Gastrocnemius medialis (tissue), 4 donors: ENCODE results near the gene ZNF599. TPM values are rescaled to one million over a fixed set of nuclear protein-coding genes. Genes with fewer than 3 reads are reported as not detected.

ENCODE experiments used
- ATAC-seq, 2 donors: fragments of 150-250 bp; one replicate each; pipeline ENCODE4 v1.9.1; 2016
- DNase-seq, 2 donors: peaks; one replicate each; pipeline ENCODE4 v3.0.0-alpha.2; 2019
- H3K27ac ChIP-seq, 4 donors: fragments of 200-600 bp; sonication (generic); 1 replicate in 1 of 4; 2 replicates in 3 of 4; pipeline ENCODE4 v1.5.1; 2016 to 2018; ENCODE audit warnings: mild to moderate bottlenecking in 2 of 4, moderate library complexity in 1 of 4
- H3K27me3 ChIP-seq, 3 donors: fragments of 200-600 bp; sonication (generic) in 2 of 3; 1 replicate in 1 of 3; 2 replicates in 2 of 3; pipeline versions ENCODE4 v1.5.1 to v1.6.0; 2016 to 2019; ENCODE audit warnings: mild to moderate bottlenecking in 1 of 3, moderate library complexity in 1 of 3
- H3K36me3 ChIP-seq, 2 donors: fragments of 200-600 bp; sonication (generic) in 1 of 2; one replicate each; pipeline ENCODE4 v1.5.1; 2017 to 2018
- H3K4me1 ChIP-seq, 2 donors: fragments of 200-600 bp; sonication (generic) in 1 of 2; one replicate each; pipeline ENCODE4 v1.5.1; 2016 to 2017; ENCODE audit warnings: mild to moderate bottlenecking in 2 of 2
- H3K4me3 ChIP-seq, 4 donors: fragments of 200-600 bp; sonication (generic) in 3 of 4; 1 replicate in 1 of 4; 2 replicates in 3 of 4; pipeline ENCODE4 v1.5.1; 2016 to 2019; ENCODE audit warnings: mild to moderate bottlenecking in 2 of 4
- H3K9me3 ChIP-seq, 3 donors: fragments of 200-600 bp; sonication (generic) in 2 of 3; 1 replicate in 1 of 3; 2 replicates in 2 of 3; pipeline ENCODE4 v1.5.1; 2016 to 2019
- POLR2A ChIP-seq, 2 donors: fragments of 450-650 bp; IDR thresholded peaks; one replicate each; pipeline ENCODE4 v1.6.1; 2017; ENCODE audit warnings: antibody characterized with exemption in 2 of 2, mild to moderate bottlenecking in 2 of 2, moderate library complexity in 2 of 2
- in situ Hi-C, 4 donors: fragments of 200-750 bp; cut with MboI; loops; one replicate each; pipeline versions ENCODE4 v1.15.0 to v1.8.0; 2017; ENCODE audit warnings: low sequenced_read_pairs in 4 of 4
- intact Hi-C: fragments of 100-400 bp; cut with DNase I; formaldehyde crosslinking; loops from one replicate; pipeline ENCODE4 v1.15.1; 2023; ENCODE audit warnings: low total_unique reads
- total RNA-seq, 4 donors: library from RNA; depleted of rRNA; stranded (reverse); fragments of >200 nt; gene quantifications; one replicate each; pipeline versions ENCODE4 v1.1.0 to v1.2.3, GENCODE V29; 2016
- TF ChIP-seq, protein P1 (sequence below), 5 experiments: fragments of 450-650 bp in 3 of 5; fragments of 200-600 bp in 2 of 5; sonication (generic) in 2 of 5; IDR thresholded peaks in 4 of 5; conservative IDR thresholded peaks in 1 of 5; 1 replicate in 4 of 5; 2 replicates in 1 of 5; pipeline ENCODE4 v1.5.1; 2016 to 2019; ENCODE audit warnings: antibody characterized with exemption in 5 of 5, mild to moderate bottlenecking in 3 of 5, moderate library complexity in 3 of 5

The ZNF599 gene
- total RNA-seq, result 1 to 10 TPM; 1.2 to 6.3 (median 2.4) TPM

DNA sequence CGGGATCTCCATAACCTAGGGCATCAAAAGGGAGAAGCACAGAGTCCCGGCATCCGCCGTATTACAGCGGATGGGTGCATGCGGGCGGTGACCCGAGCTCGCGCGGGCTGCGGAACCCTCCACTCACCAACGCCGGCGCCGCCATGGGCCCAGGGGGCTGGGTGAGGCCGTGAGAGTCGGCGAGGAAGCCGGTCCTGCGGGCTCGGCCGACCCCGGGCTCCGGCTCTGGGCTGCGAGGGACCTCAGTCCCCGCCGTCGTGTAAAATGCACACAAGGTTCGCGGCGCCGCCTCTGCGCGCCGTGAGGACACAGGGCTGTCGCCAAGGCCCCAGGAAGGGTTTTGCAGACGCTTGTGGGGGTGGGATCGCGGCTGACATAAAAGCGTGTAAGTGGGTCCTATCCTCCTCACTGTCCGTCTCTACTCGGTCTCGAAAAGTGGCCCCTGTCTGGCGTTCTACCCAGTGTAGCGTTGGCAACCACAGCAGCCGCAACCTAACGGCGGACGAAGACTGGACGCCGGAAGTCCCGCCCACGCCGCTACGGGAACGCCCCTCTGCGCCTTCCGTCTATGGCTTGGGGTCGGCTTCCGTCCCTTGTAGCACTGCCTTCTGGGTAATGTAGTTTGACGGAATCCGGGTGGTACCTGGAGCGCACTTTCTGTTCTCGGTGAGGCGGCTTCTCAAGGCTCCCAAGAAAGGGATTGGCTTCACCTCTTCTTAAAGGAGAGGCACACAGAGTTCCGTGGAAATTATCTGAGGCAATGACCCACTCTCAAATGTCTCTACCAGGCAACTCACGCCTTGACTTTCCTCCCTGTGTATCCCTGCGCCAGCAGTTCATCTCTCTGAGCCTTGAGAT, at the start of gene ZNF599:
Gene ZNF599 (minus strand): TSS at position 519 of the 858 bp plus-strand sequence. CDS start 374 bp downstream, at position 145.
- peak; percentile 39 to 53 for TF ChIP-seq POLR2A (IDR thresholded peaks at IDR 0.05)
- TF ChIP-seq, protein P1, sequence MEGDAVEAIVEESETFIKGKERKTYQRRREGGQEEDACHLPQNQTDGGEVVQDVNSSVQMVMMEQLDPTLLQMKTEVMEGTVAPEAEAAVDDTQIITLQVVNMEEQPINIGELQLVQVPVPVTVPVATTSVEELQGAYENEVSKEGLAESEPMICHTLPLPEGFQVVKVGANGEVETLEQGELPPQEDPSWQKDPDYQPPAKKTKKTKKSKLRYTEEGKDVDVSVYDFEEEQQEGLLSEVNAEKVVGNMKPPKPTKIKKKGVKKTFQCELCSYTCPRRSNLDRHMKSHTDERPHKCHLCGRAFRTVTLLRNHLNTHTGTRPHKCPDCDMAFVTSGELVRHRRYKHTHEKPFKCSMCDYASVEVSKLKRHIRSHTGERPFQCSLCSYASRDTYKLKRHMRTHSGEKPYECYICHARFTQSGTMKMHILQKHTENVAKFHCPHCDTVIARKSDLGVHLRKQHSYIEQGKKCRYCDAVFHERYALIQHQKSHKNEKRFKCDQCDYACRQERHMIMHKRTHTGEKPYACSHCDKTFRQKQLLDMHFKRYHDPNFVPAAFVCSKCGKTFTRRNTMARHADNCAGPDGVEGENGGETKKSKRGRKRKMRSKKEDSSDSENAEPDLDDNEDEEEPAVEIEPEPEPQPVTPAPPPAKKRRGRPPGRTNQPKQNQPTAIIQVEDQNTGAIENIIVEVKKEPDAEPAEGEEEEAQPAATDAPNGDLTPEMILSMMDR (IDR thresholded peaks at IDR 0.05 in 4 of 5, conservative IDR thresholded peaks at IDR 0.05 in 1 of 5), result peak in 1 of 5 experiments; percentile 13
- peaks cover 0 to 3% (median 0%) of the 10 kb centered on the region in 3 donors for H3K27me3 ChIP-seq
- peaks cover 6 to 9% of the 10 kb centered on the region in 2 donors for H3K4me1 ChIP-seq
- peak within 1 kb of the TSS; percentile 72 to 97 (median 87) for H3K4me3 ChIP-seq
- H3K36me3 ChIP-seq, result peaks cover 0 to 19% of the 10 kb centered on the region in 2 donors
- intact Hi-C loops, result loop anchor here (1.0 to 2.0 kb wide), 2 partner anchors 39 to 96 kb away; partner anchors contain the start of genes SCGB2B2, ZNF181 and ZNF302
- H3K27ac ChIP-seq, result peak within 1 kb of the TSS; percentile 75 to 88 (median 82)
- no peaks in the 10 kb centered on the region for H3K9me3 ChIP-seq
- DNase-seq, result peak; percentile 85 to 89
- ATAC-seq, result peak; percentile 99
- in situ Hi-C loops, result no loop called here

DNA sequence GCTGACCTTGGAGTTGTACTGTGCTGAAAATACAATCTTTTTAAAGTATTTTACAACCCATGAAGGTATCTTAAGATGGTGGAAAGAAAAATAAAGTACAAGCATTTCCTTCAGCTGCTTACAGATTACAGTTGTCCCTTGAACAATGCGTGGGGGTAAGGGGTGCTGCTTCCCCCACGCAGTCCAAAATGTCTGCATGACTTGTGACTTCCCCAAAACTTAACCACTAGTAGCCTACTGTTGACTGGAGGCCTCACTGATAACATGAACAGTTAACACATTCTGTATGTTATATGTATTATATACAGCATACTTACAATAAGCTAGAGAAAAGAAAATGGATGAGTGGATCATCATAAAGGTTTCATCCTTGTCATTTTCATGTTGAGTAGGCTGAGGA, 45.3 kb upstream of the ZNF599 start:
- no peak overlapping the region for H3K27ac ChIP-seq
- ATAC-seq (no peak), DNase-seq (no peak)
- no peaks in the 10 kb centered on the region for H3K9me3 ChIP-seq
- in situ Hi-C loops, result no loop called here
- intact Hi-C loops, result no loop called here
- no peaks in the 10 kb centered on the region for H3K27me3 ChIP-seq
- H3K4me1 ChIP-seq, result no peaks in the 10 kb centered on the region
- H3K36me3 ChIP-seq, result no peaks in the 10 kb centered on the region
- no peak for TF ChIP-seq POLR2A (IDR thresholded peaks at IDR 0.05)
- TF ChIP-seq, protein P1 (IDR thresholded peaks at IDR 0.05 in 4 of 5, conservative IDR thresholded peaks at IDR 0.05 in 1 of 5), result no peak
- no peak overlapping the region for H3K4me3 ChIP-seq

DNA sequence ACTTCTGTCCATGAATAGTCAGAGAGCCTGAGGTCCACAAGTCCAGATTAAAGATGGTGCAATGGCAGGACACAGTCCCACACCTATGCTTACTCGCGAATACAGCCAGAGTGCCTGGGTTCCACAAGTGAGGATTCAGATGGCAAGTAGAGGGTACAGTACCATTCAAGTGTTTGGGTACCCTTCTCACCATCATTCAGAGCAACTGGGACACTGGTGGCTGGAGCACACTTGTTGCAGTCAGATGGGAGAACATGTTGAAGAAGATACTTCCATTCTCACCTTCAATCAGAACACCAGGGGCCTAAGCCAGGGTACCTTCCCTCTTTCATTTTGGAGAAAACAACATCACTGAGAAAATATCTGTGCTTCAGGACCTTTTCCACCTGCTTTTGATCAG, 43.7 kb upstream of the ZNF599 start:
- Histone ChIP-seq H3K9me3 (no peaks in the 10 kb centered on the region), H3K4me3 (no peak overlapping the region), H3K36me3 (no peaks in the 10 kb centered on the region), H3K27ac (no peak overlapping the region), H3K27me3 (no peaks in the 10 kb centered on the region), H3K4me1 (no peaks in the 10 kb centered on the region)
- DNase-seq (no peak), ATAC-seq (no peak)
- intact Hi-C loops, result no loop called here
- no peak for TF ChIP-seq POLR2A (IDR thresholded peaks at IDR 0.05)
- TF ChIP-seq, protein P1 (IDR thresholded peaks at IDR 0.05 in 4 of 5, conservative IDR thresholded peaks at IDR 0.05 in 1 of 5), result no peak
- in situ Hi-C loops, result no loop called here

DNA sequence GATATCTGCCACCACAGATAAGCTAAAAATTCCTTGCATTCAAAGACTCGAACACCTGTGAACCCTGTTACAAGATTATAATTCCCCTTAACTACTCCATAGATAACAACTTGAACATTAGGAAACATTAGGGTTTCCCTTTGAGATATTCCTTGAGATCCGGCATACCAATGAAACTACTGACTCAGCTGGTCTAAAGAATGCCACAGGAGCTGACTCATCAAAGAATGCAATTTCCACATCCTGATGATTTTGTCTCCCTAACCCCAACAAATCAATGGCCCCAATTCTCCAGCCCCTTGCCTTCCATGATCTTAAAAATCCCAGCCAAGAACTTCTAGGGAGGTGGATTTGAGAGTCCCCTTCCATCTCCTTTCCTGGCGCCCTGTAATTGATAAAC, 35.6 kb upstream of the ZNF599 start:
- no peak for DNase-seq
- no peak overlapping the region for H3K27ac ChIP-seq
- H3K27me3 ChIP-seq, result no peaks in the 10 kb centered on the region
- TF ChIP-seq, protein P1 (IDR thresholded peaks at IDR 0.05 in 4 of 5, conservative IDR thresholded peaks at IDR 0.05 in 1 of 5), result no peak
- no peak for TF ChIP-seq POLR2A (IDR thresholded peaks at IDR 0.05)
- in situ Hi-C loops (no loop called here), intact Hi-C loops (no loop called here)
- H3K4me3 ChIP-seq, result no peak overlapping the region
- H3K9me3 ChIP-seq, result no peaks in the 10 kb centered on the region
- H3K4me1 ChIP-seq, result no peaks in the 10 kb centered on the region
- ATAC-seq, result no peak
- no peaks in the 10 kb centered on the region for H3K36me3 ChIP-seq
